ENCODE data around the gene LSM8.

LSM8 gene

GRCh38 chr7:118158766-118159165, 25.2 kb upstream of the LSM8 start:
- Histone ChIP-seq H3K27ac (ENCODE audit: low read depth, low read length) (no peak overlapping the region), H3K9me3 (ENCODE audit: control insufficient read depth in 5 of 5, low read length in 5 of 5) (peaks cover 0 to 10% (median 3%) of the 10 kb centered on the region in 5 donors), H3K4me1 (ENCODE audit: control insufficient read depth in 5 of 5, insufficient read depth in 5 of 5, low read length in 5 of 5) (peaks cover 0 to 3% (median 0%) of the 10 kb centered on the region in 5 donors), H3K4me3 (ENCODE audit: low read depth in 1 of 5, low read length in 5 of 5) (no peak overlapping the region), H3K9ac (ENCODE audit: low read length in 5 of 5) (no peak overlapping the region), H3K36me3 (ENCODE audit: control insufficient read depth in 5 of 5, insufficient read depth in 5 of 5, low read length in 5 of 5) (no peaks in the 10 kb centered on the region), H3K27me3 (ENCODE audit: control insufficient read depth in 5 of 5, insufficient read depth in 4 of 5, low read length in 5 of 5) (no peaks in the 10 kb centered on the region)

GRCh38 chr7:118169146-118169545, 14.8 kb upstream of the LSM8 start:
- Histone ChIP-seq H3K36me3 (ENCODE audit: control insufficient read depth in 5 of 5, insufficient read depth in 5 of 5, low read length in 5 of 5) (no peaks in the 10 kb centered on the region), H3K9ac (ENCODE audit: low read length in 5 of 5) (no peak overlapping the region), H3K27ac (ENCODE audit: low read depth, low read length) (no peak overlapping the region), H3K9me3 (ENCODE audit: control insufficient read depth in 5 of 5, low read length in 5 of 5) (no peaks in the 10 kb centered on the region), H3K4me1 (ENCODE audit: control insufficient read depth in 5 of 5, insufficient read depth in 5 of 5, low read length in 5 of 5) (no peaks in the 10 kb centered on the region), H3K27me3 (ENCODE audit: control insufficient read depth in 5 of 5, insufficient read depth in 4 of 5, low read length in 5 of 5) (peaks cover 0 to 7% (median 0%) of the 10 kb centered on the region in 5 donors), H3K4me3 (ENCODE audit: low read depth in 1 of 5, low read length in 5 of 5) (no peak overlapping the region)

GRCh38 chr7:118175740-118176139, 8.2 kb upstream of the LSM8 start:
- H3K9me3 ChIP-seq (ENCODE audit: control insufficient read depth in 5 of 5, low read length in 5 of 5) = no peaks in the 10 kb centered on the region
- peaks cover 0 to 7% (median 0%) of the 10 kb centered on the region in 5 donors for H3K27me3 ChIP-seq (ENCODE audit: control insufficient read depth in 5 of 5, insufficient read depth in 4 of 5, low read length in 5 of 5)
- H3K4me1 ChIP-seq (ENCODE audit: control insufficient read depth in 5 of 5, insufficient read depth in 5 of 5, low read length in 5 of 5) = no peaks in the 10 kb centered on the region
- no peak overlapping the region for H3K9ac ChIP-seq (ENCODE audit: low read length in 5 of 5)
- H3K27ac ChIP-seq (ENCODE audit: low read depth, low read length) = no peak overlapping the region
- no peak overlapping the region for H3K4me3 ChIP-seq (ENCODE audit: low read depth in 1 of 5, low read length in 5 of 5)
- H3K36me3 ChIP-seq (ENCODE audit: control insufficient read depth in 5 of 5, insufficient read depth in 5 of 5, low read length in 5 of 5) = no peaks in the 10 kb centered on the region

- H3K9me3 ChIP-seq (ENCODE audit: control insufficient read depth in 5 of 5, low read length in 5 of 5) = no peaks in the 10 kb centered on the region
- no peak overlapping the region for H3K9ac ChIP-seq (ENCODE audit: low read length in 5 of 5)
- H3K27ac ChIP-seq (ENCODE audit: low read depth, low read length) = no peak overlapping the region
- no peaks in the 10 kb centered on the region for H3K27me3 ChIP-seq (ENCODE audit: control insufficient read depth in 5 of 5, insufficient read depth in 4 of 5, low read length in 5 of 5)
- no peak overlapping the region for H3K4me3 ChIP-seq (ENCODE audit: low read depth in 1 of 5, low read length in 5 of 5)
- H3K36me3 ChIP-seq (ENCODE audit: control insufficient read depth in 5 of 5, insufficient read depth in 5 of 5, low read length in 5 of 5) = no peaks in the 10 kb centered on the region
- H3K4me1 ChIP-seq (ENCODE audit: control insufficient read depth in 5 of 5, insufficient read depth in 5 of 5, low read length in 5 of 5) = peaks cover 3 to 10% (median 7%) of the 10 kb centered on the region in 5 donors
These were observed 4.8 kb upstream of the LSM8 start for GRCh38 chr7:118179191-118179590.

- H3K27me3 ChIP-seq (ENCODE audit: control insufficient read depth in 5 of 5, insufficient read depth in 4 of 5, low read length in 5 of 5) = no peaks in the 10 kb centered on the region
- peak overlapping the region; percentile 89 for H3K27ac ChIP-seq (ENCODE audit: low read depth, low read length)
- peak overlapping the region; percentile 95 to 99 (median 97) for H3K9ac ChIP-seq (ENCODE audit: low read length in 5 of 5)
- H3K4me1 ChIP-seq (ENCODE audit: control insufficient read depth in 5 of 5, insufficient read depth in 5 of 5, low read length in 5 of 5) = peaks cover 3 to 30% (median 26%) of the 10 kb centered on the region in 5 donors
- H3K4me3 ChIP-seq (ENCODE audit: low read depth in 1 of 5, low read length in 5 of 5) = peak overlapping the region; percentile 85 to 97 (median 88)
- peaks cover under 1 to 8% (median 3%) of the 10 kb centered on the region in 5 donors for H3K36me3 ChIP-seq (ENCODE audit: control insufficient read depth in 5 of 5, insufficient read depth in 5 of 5, low read length in 5 of 5)
- H3K9me3 ChIP-seq (ENCODE audit: control insufficient read depth in 5 of 5, low read length in 5 of 5) = no peaks in the 10 kb centered on the region
These were observed 1.2 kb upstream of the LSM8 start for GRCh38 chr7:118182593-118183427.

GRCh38 chr7:118183428-118183785, 557 bp upstream of the LSM8 start:
- H3K27me3 ChIP-seq (ENCODE audit: control insufficient read depth in 5 of 5, insufficient read depth in 4 of 5, low read length in 5 of 5) = no peaks in the 10 kb centered on the region
- H3K4me1 ChIP-seq (ENCODE audit: control insufficient read depth in 5 of 5, insufficient read depth in 5 of 5, low read length in 5 of 5) = peaks cover 3 to 30% (median 26%) of the 10 kb centered on the region in 5 donors
- H3K9me3 ChIP-seq (ENCODE audit: control insufficient read depth in 5 of 5, low read length in 5 of 5) = no peaks in the 10 kb centered on the region
- H3K27ac ChIP-seq (ENCODE audit: low read depth, low read length) = peak overlapping the region; percentile 89
- H3K36me3 ChIP-seq (ENCODE audit: control insufficient read depth in 5 of 5, insufficient read depth in 5 of 5, low read length in 5 of 5) = peaks cover 6 to 12% (median 7%) of the 10 kb centered on the region in 5 donors
- H3K4me3 ChIP-seq (ENCODE audit: low read depth in 1 of 5, low read length in 5 of 5) = peak overlapping the region; percentile 85 to 97 (median 88)
- peak overlapping the region; percentile 95 to 99 (median 97) for H3K9ac ChIP-seq (ENCODE audit: low read length in 5 of 5)

- H3K9ac ChIP-seq (ENCODE audit: low read length in 5 of 5) = peak overlapping the region; percentile 75 to 98 (median 97)
- peaks cover 3 to 30% (median 26%) of the 10 kb centered on the region in 5 donors for H3K4me1 ChIP-seq (ENCODE audit: control insufficient read depth in 5 of 5, insufficient read depth in 5 of 5, low read length in 5 of 5)
- peak overlapping the region; percentile 85 to 94 (median 86) for H3K4me3 ChIP-seq (ENCODE audit: low read depth in 1 of 5, low read length in 5 of 5)
- H3K27me3 ChIP-seq (ENCODE audit: control insufficient read depth in 5 of 5, insufficient read depth in 4 of 5, low read length in 5 of 5) = no peaks in the 10 kb centered on the region
- H3K36me3 ChIP-seq (ENCODE audit: control insufficient read depth in 5 of 5, insufficient read depth in 5 of 5, low read length in 5 of 5) = peaks cover 11 to 18% (median 11%) of the 10 kb centered on the region in 5 donors
- H3K9me3 ChIP-seq (ENCODE audit: control insufficient read depth in 5 of 5, low read length in 5 of 5) = no peaks in the 10 kb centered on the region
- H3K27ac ChIP-seq (ENCODE audit: low read depth, low read length) = peak overlapping the region; percentile 89
These were observed 589 bp downstream of the LSM8 start for GRCh38 chr7:118184565-118184940.

GRCh38 chr7:118185163-118185860, 1.3 kb downstream of the LSM8 start:
- Histone ChIP-seq H3K9ac (ENCODE audit: low read length in 5 of 5) (peak overlapping the region in 4 of 5 donors; percentile 95 to 98 (median 97)), H3K27me3 (ENCODE audit: control insufficient read depth in 5 of 5, insufficient read depth in 4 of 5, low read length in 5 of 5) (no peaks in the 10 kb centered on the region), H3K9me3 (ENCODE audit: control insufficient read depth in 5 of 5, low read length in 5 of 5) (no peaks in the 10 kb centered on the region), H3K36me3 (ENCODE audit: control insufficient read depth in 5 of 5, insufficient read depth in 5 of 5, low read length in 5 of 5) (peaks cover 11 to 20% (median 14%) of the 10 kb centered on the region in 5 donors), H3K4me3 (ENCODE audit: low read depth in 1 of 5, low read length in 5 of 5) (peak overlapping the region; percentile 25 to 94 (median 86)), H3K27ac (ENCODE audit: low read depth, low read length) (no peak overlapping the region), H3K4me1 (ENCODE audit: control insufficient read depth in 5 of 5, insufficient read depth in 5 of 5, low read length in 5 of 5) (peaks cover 3 to 30% (median 26%) of the 10 kb centered on the region in 5 donors)

- peak overlapping the region in 1 of 5 donors; percentile 23 for H3K9ac ChIP-seq (ENCODE audit: low read length in 5 of 5)
- H3K36me3 ChIP-seq (ENCODE audit: control insufficient read depth in 5 of 5, insufficient read depth in 5 of 5, low read length in 5 of 5) = peaks cover 11 to 20% (median 17%) of the 10 kb centered on the region in 5 donors
- H3K4me3 ChIP-seq (ENCODE audit: low read depth in 1 of 5, low read length in 5 of 5) = no peak overlapping the region
These were observed 2.5 kb downstream of the LSM8 start for GRCh38 chr7:118186501-118186900.

GRCh38 chr7:118194571-118194970, 10.6 kb downstream of the LSM8 start:
- Histone ChIP-seq H3K9ac (ENCODE audit: low read length in 5 of 5) (no peak overlapping the region), H3K27me3 (ENCODE audit: control insufficient read depth in 5 of 5, insufficient read depth in 4 of 5, low read length in 5 of 5) (no peaks in the 10 kb centered on the region), H3K9me3 (ENCODE audit: control insufficient read depth in 5 of 5, low read length in 5 of 5) (no peaks in the 10 kb centered on the region), H3K27ac (ENCODE audit: low read depth, low read length) (no peak overlapping the region), H3K36me3 (ENCODE audit: control insufficient read depth in 5 of 5, insufficient read depth in 5 of 5, low read length in 5 of 5) (peaks cover 4 to 13% (median 8%) of the 10 kb centered on the region in 5 donors), H3K4me1 (ENCODE audit: control insufficient read depth in 5 of 5, insufficient read depth in 5 of 5, low read length in 5 of 5) (peaks cover 0 to 5% (median 0%) of the 10 kb centered on the region in 5 donors), H3K4me3 (ENCODE audit: low read depth in 1 of 5, low read length in 5 of 5) (no peak overlapping the region)

More at GRCh38 chr7:118186501-118186900, 2.5 kb downstream of the LSM8 start:
- H3K27me3 ChIP-seq (ENCODE audit: control insufficient read depth in 5 of 5, insufficient read depth in 4 of 5, low read length in 5 of 5) = no peaks in the 10 kb centered on the region
- peaks cover 3 to 30% (median 26%) of the 10 kb centered on the region in 5 donors for H3K4me1 ChIP-seq (ENCODE audit: control insufficient read depth in 5 of 5, insufficient read depth in 5 of 5, low read length in 5 of 5)
- no peaks in the 10 kb centered on the region for H3K9me3 ChIP-seq (ENCODE audit: control insufficient read depth in 5 of 5, low read length in 5 of 5)
- no peak overlapping the region for H3K27ac ChIP-seq (ENCODE audit: low read depth, low read length)
